ENCODE data around the gene ZNF414.

- TF ChIP-seq CTCF (conservative IDR thresholded peaks at IDR 0.05; ENCODE audit: low read length) (no peak), EZH2phosphoT487 (IDR thresholded peaks at IDR 0.05; ENCODE audit: borderline replicate concordance) (no peak)
Measured at GRCh38 chr19:8500158-8500557, 13.8 kb downstream of the ZNF414 start.
